ENCODE data around the gene RAB25. TPM values are rescaled to one million over a fixed set of nuclear protein-coding genes. Genes with fewer than 3 reads are reported as not detected.

Gene RAB25
- total and polyA plus RNA-seq, 2 of the 13 experiments (the other 11 are each of a cell fraction or from before 2014, with no cell fraction given): 0.20 to 0.22 TPM

DNA sequence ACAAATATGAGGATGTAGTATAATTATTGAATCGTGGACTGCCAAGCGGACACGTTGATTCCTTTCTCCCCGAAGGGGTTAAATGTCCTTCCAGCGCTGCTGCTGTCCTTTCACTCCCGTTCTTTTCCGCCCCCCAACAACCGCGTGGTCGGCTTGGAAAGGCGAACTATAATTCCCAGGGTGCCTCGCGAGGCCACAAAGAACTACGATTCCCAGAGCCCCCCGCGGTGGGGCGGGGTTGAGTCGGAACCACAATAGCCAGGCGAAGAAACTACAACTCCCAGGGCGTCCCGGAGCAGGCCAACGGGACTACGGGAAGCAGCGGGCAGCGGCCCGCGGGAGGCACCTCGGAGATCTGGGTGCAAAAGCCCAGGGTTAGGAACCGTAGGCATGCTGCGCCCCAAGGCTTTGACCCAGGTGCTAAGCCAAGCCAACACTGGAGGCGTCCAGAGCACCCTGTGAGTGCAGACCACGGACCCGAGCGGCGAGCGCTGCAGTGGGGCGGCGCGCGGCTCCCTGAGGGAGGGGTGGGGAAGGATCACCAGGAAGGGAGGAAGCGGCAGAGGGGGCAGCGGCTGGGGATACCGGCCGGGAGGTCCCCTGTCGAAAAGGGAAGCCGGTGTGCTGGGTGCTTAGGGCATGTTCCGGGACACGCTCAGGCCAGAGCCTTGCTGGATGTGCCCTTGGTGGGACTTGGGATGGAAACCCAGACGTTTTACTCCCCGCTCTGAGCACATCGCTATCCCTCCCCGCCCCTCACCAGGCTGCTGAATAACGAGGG is 6.3 kb upstream of the RAB25 start, which contains the start of gene LAMTOR2 (continued):
- TF ChIP-seq, protein P1, sequence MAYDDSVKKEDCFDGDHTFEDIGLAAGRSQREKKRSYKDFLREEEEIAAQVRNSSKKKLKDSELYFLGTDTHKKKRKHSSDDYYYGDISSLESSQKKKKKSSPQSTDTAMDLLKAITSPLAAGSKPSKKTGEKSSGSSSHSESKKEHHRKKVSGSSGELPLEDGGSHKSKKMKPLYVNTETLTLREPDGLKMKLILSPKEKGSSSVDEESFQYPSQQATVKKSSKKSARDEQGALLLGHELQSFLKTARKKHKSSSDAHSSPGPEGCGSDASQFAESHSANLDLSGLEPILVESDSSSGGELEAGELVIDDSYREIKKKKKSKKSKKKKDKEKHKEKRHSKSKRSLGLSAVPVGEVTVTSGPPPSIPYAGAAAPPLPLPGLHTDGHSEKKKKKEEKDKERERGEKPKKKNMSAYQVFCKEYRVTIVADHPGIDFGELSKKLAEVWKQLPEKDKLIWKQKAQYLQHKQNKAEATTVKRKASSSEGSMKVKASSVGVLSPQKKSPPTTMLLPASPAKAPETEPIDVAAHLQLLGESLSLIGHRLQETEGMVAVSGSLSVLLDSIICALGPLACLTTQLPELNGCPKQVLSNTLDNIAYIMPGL (CRISPR knock-in tag; IDR thresholded peaks at IDR 0.05; ENCODE audit: borderline replicate concordance in 1 of 2, low read depth in 1 of 2): peak; percentile 64 to 71; a peak in 2 of 4 replicates
- TF ChIP-seq MTF2 (CRISPR knock-in tag; IDR thresholded peaks at IDR 0.05; ENCODE audit: borderline replicate concordance) (no peak), ZNF451 (CRISPR knock-in tag; IDR thresholded peaks at IDR 0.05) (peak; percentile 50; the same call in 1 of the 2 replicates), ZNF44 (CRISPR knock-in tag; IDR thresholded peaks at IDR 0.05) (no peak), TBX2 (CRISPR knock-in tag; IDR thresholded peaks at IDR 0.05; ENCODE audit: borderline replicate concordance) (peak; percentile 66), ZBTB7B (CRISPR knock-in tag; IDR thresholded peaks at IDR 0.05) (peak; percentile 45), ZFP36L1 (CRISPR knock-in tag; IDR thresholded peaks at IDR 0.05) (no peak), KLF15 (CRISPR knock-in tag; IDR thresholded peaks at IDR 0.05; ENCODE audit: borderline replicate concordance) (0 out of 2 replicates have a peak, but pooled peaks have one; percentile 27), PHF8 (CRISPR knock-in tag; IDR thresholded peaks at IDR 0.05) (peak; percentile 96), ATF7 (IDR thresholded peaks at IDR 0.05) (no peak), ATF7 (CRISPR knock-in tag; IDR thresholded peaks at IDR 0.05) (0 out of 2 replicates have a peak, but pooled peaks have one; percentile 44), SMARCE1 (IDR thresholded peaks at IDR 0.05; ENCODE audit: borderline replicate concordance) (no peak), POLR2A (IDR thresholded peaks at IDR 0.05; ENCODE audit: insufficient read depth in 1 of 2, low read depth in 2 of 2, low read length in 2 of 2) (peak; percentile 50 to 89; a peak in 3 of 4 replicates), ARNT2 (CRISPR knock-in tag; IDR thresholded peaks at IDR 0.05; ENCODE audit: low read depth) (peak; percentile 69; the same call in 1 of the 2 replicates)
- TF ChIP-seq, protein P2, sequence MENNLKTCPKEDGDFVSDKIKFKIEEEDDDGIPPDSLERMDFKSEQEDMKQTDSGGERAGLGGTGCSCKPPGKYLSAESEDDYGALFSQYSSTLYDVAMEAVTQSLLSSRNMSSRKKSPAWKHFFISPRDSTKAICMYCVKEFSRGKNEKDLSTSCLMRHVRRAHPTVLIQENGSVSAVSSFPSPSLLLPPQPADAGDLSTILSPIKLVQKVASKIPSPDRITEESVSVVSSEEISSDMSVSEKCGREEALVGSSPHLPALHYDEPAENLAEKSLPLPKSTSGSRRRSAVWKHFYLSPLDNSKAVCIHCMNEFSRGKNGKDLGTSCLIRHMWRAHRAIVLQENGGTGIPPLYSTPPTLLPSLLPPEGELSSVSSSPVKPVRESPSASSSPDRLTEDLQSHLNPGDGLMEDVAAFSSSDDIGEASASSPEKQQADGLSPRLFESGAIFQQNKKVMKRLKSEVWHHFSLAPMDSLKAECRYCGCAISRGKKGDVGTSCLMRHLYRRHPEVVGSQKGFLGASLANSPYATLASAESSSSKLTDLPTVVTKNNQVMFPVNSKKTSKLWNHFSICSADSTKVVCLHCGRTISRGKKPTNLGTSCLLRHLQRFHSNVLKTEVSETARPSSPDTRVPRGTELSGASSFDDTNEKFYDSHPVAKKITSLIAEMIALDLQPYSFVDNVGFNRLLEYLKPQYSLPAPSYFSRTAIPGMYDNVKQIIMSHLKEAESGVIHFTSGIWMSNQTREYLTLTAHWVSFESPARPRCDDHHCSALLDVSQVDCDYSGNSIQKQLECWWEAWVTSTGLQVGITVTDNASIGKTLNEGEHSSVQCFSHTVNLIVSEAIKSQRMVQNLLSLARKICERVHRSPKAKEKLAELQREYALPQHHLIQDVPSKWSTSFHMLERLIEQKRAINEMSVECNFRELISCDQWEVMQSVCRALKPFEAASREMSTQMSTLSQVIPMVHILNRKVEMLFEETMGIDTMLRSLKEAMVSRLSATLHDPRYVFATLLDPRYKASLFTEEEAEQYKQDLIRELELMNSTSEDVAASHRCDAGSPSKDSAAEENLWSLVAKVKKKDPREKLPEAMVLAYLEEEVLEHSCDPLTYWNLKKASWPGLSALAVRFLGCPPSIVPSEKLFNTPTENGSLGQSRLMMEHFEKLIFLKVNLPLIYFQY (CRISPR knock-in tag; IDR thresholded peaks at IDR 0.05; ENCODE audit: borderline replicate concordance): peak; percentile 86
- TF ChIP-seq, protein P3, sequence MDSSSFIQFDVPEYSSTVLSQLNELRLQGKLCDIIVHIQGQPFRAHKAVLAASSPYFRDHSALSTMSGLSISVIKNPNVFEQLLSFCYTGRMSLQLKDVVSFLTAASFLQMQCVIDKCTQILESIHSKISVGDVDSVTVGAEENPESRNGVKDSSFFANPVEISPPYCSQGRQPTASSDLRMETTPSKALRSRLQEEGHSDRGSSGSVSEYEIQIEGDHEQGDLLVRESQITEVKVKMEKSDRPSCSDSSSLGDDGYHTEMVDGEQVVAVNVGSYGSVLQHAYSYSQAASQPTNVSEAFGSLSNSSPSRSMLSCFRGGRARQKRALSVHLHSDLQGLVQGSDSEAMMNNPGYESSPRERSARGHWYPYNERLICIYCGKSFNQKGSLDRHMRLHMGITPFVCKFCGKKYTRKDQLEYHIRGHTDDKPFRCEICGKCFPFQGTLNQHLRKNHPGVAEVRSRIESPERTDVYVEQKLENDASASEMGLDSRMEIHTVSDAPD (CRISPR knock-in tag; IDR thresholded peaks at IDR 0.05): peak; percentile 38; the same call in 1 of the 2 replicates
- TF ChIP-seq, protein P4, sequence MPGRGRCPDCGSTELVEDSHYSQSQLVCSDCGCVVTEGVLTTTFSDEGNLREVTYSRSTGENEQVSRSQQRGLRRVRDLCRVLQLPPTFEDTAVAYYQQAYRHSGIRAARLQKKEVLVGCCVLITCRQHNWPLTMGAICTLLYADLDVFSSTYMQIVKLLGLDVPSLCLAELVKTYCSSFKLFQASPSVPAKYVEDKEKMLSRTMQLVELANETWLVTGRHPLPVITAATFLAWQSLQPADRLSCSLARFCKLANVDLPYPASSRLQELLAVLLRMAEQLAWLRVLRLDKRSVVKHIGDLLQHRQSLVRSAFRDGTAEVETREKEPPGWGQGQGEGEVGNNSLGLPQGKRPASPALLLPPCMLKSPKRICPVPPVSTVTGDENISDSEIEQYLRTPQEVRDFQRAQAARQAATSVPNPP (CRISPR knock-in tag; IDR thresholded peaks at IDR 0.05): peak; percentile 61; the same call in 1 of the 2 replicates
- TF ChIP-seq, protein P5, sequence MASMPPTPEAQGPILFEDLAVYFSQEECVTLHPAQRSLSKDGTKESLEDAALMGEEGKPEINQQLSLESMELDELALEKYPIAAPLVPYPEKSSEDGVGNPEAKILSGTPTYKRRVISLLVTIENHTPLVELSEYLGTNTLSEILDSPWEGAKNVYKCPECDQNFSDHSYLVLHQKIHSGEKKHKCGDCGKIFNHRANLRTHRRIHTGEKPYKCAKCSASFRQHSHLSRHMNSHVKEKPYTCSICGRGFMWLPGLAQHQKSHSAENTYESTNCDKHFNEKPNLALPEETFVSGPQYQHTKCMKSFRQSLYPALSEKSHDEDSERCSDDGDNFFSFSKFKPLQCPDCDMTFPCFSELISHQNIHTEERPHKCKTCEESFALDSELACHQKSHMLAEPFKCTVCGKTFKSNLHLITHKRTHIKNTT (CRISPR knock-in tag; IDR thresholded peaks at IDR 0.05): peak; percentile 96; the same call in 1 of the 2 replicates
